Neural cell (in vitro differentiated cells): Measurements from ENCODE around the gene SULF2. TPM values are rescaled to one million over a fixed set of nuclear protein-coding genes. Genes with fewer than 3 reads are reported as not detected.

Source experiments
- H2AFZ ChIP-seq: fragments of 200-600, 300-800 bp; sonication (generic), shearing (Covaris generic); 2 replicates; pipeline ENCODE4 v1.6.0; 2014; ENCODE audit warnings: low read depth, mild to moderate bottlenecking, antibody characterized with exemption, low read length, moderate library complexity
- H3F3A ChIP-seq: fragments of 200-600 bp; shearing (Covaris generic); 2 replicates; pipeline ENCODE4 v1.6.1; 2016; ENCODE audit warnings: mild to moderate bottlenecking, moderate library complexity, mixed read lengths, antibody characterized with exemption, low read length; ENCODE audit not compliant: insufficient read depth, poor library complexity, severe bottlenecking
- H3K27ac ChIP-seq: fragments of 200-600, 300-800 bp; sonication (generic), shearing (Covaris generic); 2 replicates; pipeline ENCODE4 v1.5.1; 2014; ENCODE audit warnings: mild to moderate bottlenecking, low read length, moderate library complexity
- H3K27me3 ChIP-seq: fragments of 300-800, 200-600 bp; sonication (generic), shearing (Covaris generic); 2 replicates; pipeline ENCODE4 v1.6.0; 2014; ENCODE audit warnings: mild to moderate bottlenecking, low read depth, low read length, moderate library complexity; ENCODE audit not compliant: insufficient read depth
- H3K36me3 ChIP-seq: fragments of 300-800, 200-600 bp; sonication (generic), shearing (Covaris generic); 2 replicates; pipeline ENCODE4 v1.5.1; 2014; ENCODE audit warnings: mild to moderate bottlenecking, antibody characterized with exemption, low read length, moderate library complexity; ENCODE audit not compliant: insufficient read depth
- H3K4me2 ChIP-seq: fragments of 300-800, 200-600 bp; sonication (generic), shearing (Covaris generic); 2 replicates; pipeline ENCODE4 v1.6.0; 2014; ENCODE audit warnings: mild to moderate bottlenecking, low read length
- H3K4me3 ChIP-seq: fragments of 300-800, 200-600 bp; sonication (generic), shearing (Covaris generic); 2 replicates; pipeline ENCODE4 v1.5.1; 2014; ENCODE audit warnings: mild to moderate bottlenecking, low read length, moderate library complexity
- H3K79me2 ChIP-seq: fragments of 200-600 bp; shearing (Covaris generic); replicated peaks from 2 replicates; pipeline ENCODE4 v1.6.0; 2014; ENCODE audit warnings: mild to moderate bottlenecking, low read length, moderate library complexity; ENCODE audit not compliant: insufficient read depth
- H3K9ac ChIP-seq: fragments of 300-800, 200-600 bp; sonication (generic), shearing (Covaris generic); 2 replicates; pipeline ENCODE4 v1.6.1; 2016; ENCODE audit warnings: mild to moderate bottlenecking, low read length, mixed read lengths
- H3K9me2 ChIP-seq: fragments of 200-600 bp; shearing (Covaris generic); 2 replicates; pipeline ENCODE4 v1.6.1; 2016; ENCODE audit warnings: mild to moderate bottlenecking, low read length, mixed read lengths; ENCODE audit not compliant: insufficient read depth
- H3K9me3 ChIP-seq: fragments of 200-600, 300-800 bp; sonication (generic), shearing (Covaris generic); 2 replicates; pipeline ENCODE4 v1.6.1; 2016; ENCODE audit warnings: mild to moderate bottlenecking, mixed run types, low read length, moderate library complexity, mixed read lengths
- H4K20me1 ChIP-seq: fragments of 200-600 bp; shearing (Covaris generic); 2 replicates; pipeline ENCODE4 v1.6.1; 2016; ENCODE audit warnings: mild to moderate bottlenecking, mixed run types; ENCODE audit not compliant: insufficient read depth
- CTCF ChIP-seq: fragments of 450-650 bp; IDR thresholded peaks from 2 replicates; pipeline ENCODE4 v1.5.1; 2014; ENCODE audit warnings: antibody characterized with exemption, mild to moderate bottlenecking, moderate library complexity; ENCODE audit not compliant: poor library complexity, severe bottlenecking
- EP300 ChIP-seq: fragments of 450-650 bp; conservative IDR thresholded peaks from 2 replicates; pipeline ENCODE4 v1.6.1; 2014; ENCODE audit warnings: antibody characterized with exemption, mild to moderate bottlenecking, moderate library complexity; ENCODE audit not compliant: poor library complexity, severe bottlenecking
- EZH2 ChIP-seq: fragments of 200-600, 300-800 bp; shearing (Covaris generic), sonication (generic); IDR thresholded peaks from 2 replicates; pipeline ENCODE4 v1.6.1; 2014; ENCODE audit warnings: antibody characterized with exemption, low read length, borderline replicate concordance, mild to moderate bottlenecking; ENCODE audit not compliant: insufficient read depth, poor library complexity, severe bottlenecking
- MXI1 ChIP-seq: fragments of 450-650 bp; conservative IDR thresholded peaks from 2 replicates; pipeline ENCODE4 v1.6.1; 2014; ENCODE audit warnings: antibody characterized with exemption, mild to moderate bottlenecking; ENCODE audit not compliant: poor library complexity, severe bottlenecking
- POLR2AphosphoS5 ChIP-seq: IDR thresholded peaks from 2 replicates; pipeline ENCODE4 v1.6.1; 2012
- RAD21 ChIP-seq: fragments of 450-650 bp; conservative IDR thresholded peaks from 2 replicates; pipeline ENCODE4 v1.6.1; 2014; ENCODE audit warnings: antibody characterized with exemption, mild to moderate bottlenecking, moderate library complexity
- REST ChIP-seq: IDR thresholded peaks from 2 replicates; pipeline ENCODE4 v1.6.1; 2012; ENCODE audit warnings: borderline replicate concordance
- SMC3 ChIP-seq: fragments of 450-650 bp; conservative IDR thresholded peaks from 2 replicates; pipeline ENCODE4 v1.6.1; 2014; ENCODE audit warnings: antibody characterized with exemption, mild to moderate bottlenecking, moderate library complexity; ENCODE audit not compliant: poor library complexity
- TAF1 ChIP-seq: IDR thresholded peaks from 2 replicates; pipeline ENCODE4 v1.6.1; 2012; ENCODE audit warnings: low read depth
- polyA plus RNA-seq: library from polyadenylated mRNA; depleted of rRNA; stranded (reverse); fragments of >200 nt; gene quantifications from 2 replicates; pipeline ENCODE4 v1.2.3, GENCODE V29; 2014

Gene SULF2
- polyA plus RNA-seq, 1 donor from 2014 or later, result 30.0 TPM

DNA sequence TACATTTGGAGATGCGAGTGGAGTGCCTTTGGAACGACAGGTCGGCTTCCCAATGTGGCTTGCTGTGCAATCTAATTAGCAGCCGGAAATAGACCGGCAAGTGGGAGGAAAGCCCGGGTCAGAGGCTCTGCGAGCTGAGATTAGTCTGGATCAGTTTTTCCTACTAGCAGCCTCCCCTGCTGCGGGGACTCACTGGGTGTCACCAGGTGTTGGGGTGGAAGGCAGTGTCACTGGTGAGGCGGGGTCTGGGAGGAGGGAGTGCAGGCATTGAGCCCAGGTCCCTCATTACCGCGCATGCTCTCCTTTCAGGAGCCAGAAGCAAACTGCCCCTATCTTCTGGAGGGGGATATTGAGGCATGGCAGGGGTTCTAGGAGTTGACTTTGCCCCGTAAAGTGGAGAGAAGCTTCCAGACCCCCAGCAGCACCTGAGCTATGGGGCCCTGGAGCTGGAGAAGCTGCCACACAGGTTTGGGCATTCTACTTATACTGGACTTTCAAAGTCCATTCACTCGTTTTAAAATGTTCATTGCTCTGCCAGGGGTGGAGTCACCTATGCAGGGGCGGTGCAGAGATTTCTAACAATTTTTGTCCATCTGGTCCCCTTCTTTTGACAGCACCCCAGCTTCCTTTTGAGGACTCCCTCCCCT is 11.0 kb downstream of the SULF2 start:
- H4K20me1 ChIP-seq, result no peaks in the 10 kb centered on the region
- TF ChIP-seq SMC3 (no peak), EZH2 (no peak), EP300 (no peak)
- H3K36me3 ChIP-seq, result no peaks in the 10 kb centered on the region
- H3K9ac ChIP-seq, result no peak overlapping the region
- H3K27me3 ChIP-seq, result peaks cover 26% of the 10 kb centered on the region
- H3K27ac ChIP-seq, result no peak overlapping the region
- no peak overlapping the region for H2AFZ ChIP-seq
- no peaks in the 10 kb centered on the region for H3K79me2 ChIP-seq
- no peaks in the 10 kb centered on the region for H3K9me3 ChIP-seq
- no peaks in the 10 kb centered on the region for H3F3A ChIP-seq
- no peaks in the 10 kb centered on the region for H3K9me2 ChIP-seq
- H3K4me2 ChIP-seq, result no peak overlapping the region
- peak overlapping the region; percentile 35 for H3K4me3 ChIP-seq

DNA sequence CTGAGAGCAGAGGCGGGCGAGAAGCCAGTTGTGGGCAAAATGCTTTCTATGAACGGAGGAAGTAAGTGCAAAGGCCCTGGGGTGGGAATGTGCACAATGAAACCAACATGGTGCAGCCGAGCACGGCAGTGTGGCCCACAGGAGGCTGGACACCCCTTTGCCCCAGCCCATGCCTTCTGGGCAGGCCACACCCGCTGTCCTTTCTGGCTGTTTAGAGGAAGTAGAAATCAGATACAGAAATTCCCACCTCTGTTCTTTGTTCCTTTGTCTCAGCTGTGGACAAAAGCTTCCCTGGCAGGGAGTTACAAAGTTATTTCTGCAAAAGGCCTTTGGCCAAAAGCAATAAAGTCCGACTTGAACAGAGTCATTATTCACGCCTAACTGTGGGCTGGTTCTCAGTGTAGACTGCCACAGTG is 11.9 kb downstream of the SULF2 start:
- H2AFZ ChIP-seq, result no peak overlapping the region
- no peaks in the 10 kb centered on the region for H3K36me3 ChIP-seq
- no peaks in the 10 kb centered on the region for H3F3A ChIP-seq
- TF ChIP-seq RAD21 (no peak), EP300 (no peak), REST (no peak), SMC3 (no peak), TAF1 (no peak), MXI1 (no peak), CTCF (no peak), EZH2 (no peak), POLR2AphosphoS5 (no peak)
- H3K9ac ChIP-seq, result no peak overlapping the region
- H3K9me2 ChIP-seq, result no peaks in the 10 kb centered on the region
- H3K27me3 ChIP-seq, result peaks cover 26% of the 10 kb centered on the region
- H3K4me2 ChIP-seq, result no peak overlapping the region
- H3K79me2 ChIP-seq, result no peaks in the 10 kb centered on the region
- H3K27ac ChIP-seq, result no peak overlapping the region
- no peaks in the 10 kb centered on the region for H4K20me1 ChIP-seq
- no peaks in the 10 kb centered on the region for H3K9me3 ChIP-seq
- H3K4me3 ChIP-seq, result no peak overlapping the region
